Gastrocnemius medialis (tissue), 4 donors: Measurements from ENCODE around the gene C12orf60. TPM values are rescaled to one million over a fixed set of nuclear protein-coding genes. Genes with fewer than 3 reads are reported as not detected.

Experiments used
- ATAC-seq, 2 donors: fragments of 150-250 bp; one replicate each; pipeline ENCODE4 v1.9.1; 2016
- DNase-seq, 2 donors: peaks; one replicate each; pipeline ENCODE4 v3.0.0-alpha.2; 2019
- H3K27ac ChIP-seq, 4 donors: fragments of 200-600 bp; sonication (generic); 1 replicate in 1 of 4; 2 replicates in 3 of 4; pipeline ENCODE4 v1.5.1; 2016 to 2018; ENCODE audit warnings: mild to moderate bottlenecking in 2 of 4, moderate library complexity in 1 of 4
- H3K27me3 ChIP-seq, 3 donors: fragments of 200-600 bp; sonication (generic) in 2 of 3; 1 replicate in 1 of 3; 2 replicates in 2 of 3; pipeline versions ENCODE4 v1.5.1 to v1.6.0; 2016 to 2019; ENCODE audit warnings: mild to moderate bottlenecking in 1 of 3, moderate library complexity in 1 of 3
- H3K36me3 ChIP-seq, 2 donors: fragments of 200-600 bp; sonication (generic) in 1 of 2; one replicate each; pipeline ENCODE4 v1.5.1; 2017 to 2018
- H3K4me1 ChIP-seq, 2 donors: fragments of 200-600 bp; sonication (generic) in 1 of 2; one replicate each; pipeline ENCODE4 v1.5.1; 2016 to 2017; ENCODE audit warnings: mild to moderate bottlenecking in 2 of 2
- H3K4me3 ChIP-seq, 4 donors: fragments of 200-600 bp; sonication (generic) in 3 of 4; 1 replicate in 1 of 4; 2 replicates in 3 of 4; pipeline ENCODE4 v1.5.1; 2016 to 2019; ENCODE audit warnings: mild to moderate bottlenecking in 2 of 4
- H3K9me3 ChIP-seq, 3 donors: fragments of 200-600 bp; sonication (generic) in 2 of 3; 1 replicate in 1 of 3; 2 replicates in 2 of 3; pipeline ENCODE4 v1.5.1; 2016 to 2019
- POLR2A ChIP-seq, 2 donors: fragments of 450-650 bp; IDR thresholded peaks; one replicate each; pipeline ENCODE4 v1.6.1; 2017; ENCODE audit warnings: antibody characterized with exemption in 2 of 2, mild to moderate bottlenecking in 2 of 2, moderate library complexity in 2 of 2
- in situ Hi-C, 4 donors: fragments of 200-750 bp; cut with MboI; loops; one replicate each; pipeline versions ENCODE4 v1.15.0 to v1.8.0; 2017; ENCODE audit warnings: low sequenced_read_pairs in 4 of 4
- intact Hi-C: fragments of 100-400 bp; cut with DNase I; formaldehyde crosslinking; loops from one replicate; pipeline ENCODE4 v1.15.1; 2023; ENCODE audit warnings: low total_unique reads
- total RNA-seq, 4 donors: library from RNA; depleted of rRNA; stranded (reverse); fragments of >200 nt; gene quantifications; one replicate each; pipeline versions ENCODE4 v1.1.0 to v1.2.3, GENCODE V29; 2016
- TF ChIP-seq, protein P1 (sequence below), 5 experiments: fragments of 450-650 bp in 3 of 5; fragments of 200-600 bp in 2 of 5; sonication (generic) in 2 of 5; IDR thresholded peaks in 4 of 5; conservative IDR thresholded peaks in 1 of 5; 1 replicate in 4 of 5; 2 replicates in 1 of 5; pipeline ENCODE4 v1.5.1; 2016 to 2019; ENCODE audit warnings: antibody characterized with exemption in 5 of 5, mild to moderate bottlenecking in 3 of 5, moderate library complexity in 3 of 5

The C12orf60 gene
- total RNA-seq, 4 donors from 2014 or later: 0.33 to 3.8 TPM; not detected in 2

DNA sequence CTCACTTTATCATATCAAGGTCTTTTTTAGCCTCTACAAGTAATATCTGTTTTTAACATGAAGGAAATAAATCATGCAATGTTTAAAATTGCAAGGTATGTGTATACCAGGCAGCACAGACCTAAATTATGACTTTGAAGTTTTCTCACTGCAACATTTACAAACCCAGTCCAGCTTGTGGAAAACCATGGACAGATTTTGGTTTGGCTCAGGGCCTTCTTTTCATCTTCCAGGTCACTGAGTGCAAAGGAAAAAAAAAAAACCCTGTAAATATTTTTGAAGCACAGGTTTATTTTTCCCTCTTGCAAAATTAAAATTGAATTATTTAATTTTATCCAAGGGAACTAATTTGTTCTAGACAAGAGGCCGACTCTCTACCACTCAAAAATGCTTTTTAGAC, 68.4 kb downstream of the C12orf60 start:
- ATAC-seq: no peak
- Histone ChIP-seq H3K4me1 (no peaks in the 10 kb centered on the region), H3K4me3 (no peak overlapping the region), H3K27me3 (no peaks in the 10 kb centered on the region), H3K27ac (no peak overlapping the region), H3K9me3 (no peaks in the 10 kb centered on the region), H3K36me3 (no peaks in the 10 kb centered on the region)
- TF ChIP-seq, protein P1, sequence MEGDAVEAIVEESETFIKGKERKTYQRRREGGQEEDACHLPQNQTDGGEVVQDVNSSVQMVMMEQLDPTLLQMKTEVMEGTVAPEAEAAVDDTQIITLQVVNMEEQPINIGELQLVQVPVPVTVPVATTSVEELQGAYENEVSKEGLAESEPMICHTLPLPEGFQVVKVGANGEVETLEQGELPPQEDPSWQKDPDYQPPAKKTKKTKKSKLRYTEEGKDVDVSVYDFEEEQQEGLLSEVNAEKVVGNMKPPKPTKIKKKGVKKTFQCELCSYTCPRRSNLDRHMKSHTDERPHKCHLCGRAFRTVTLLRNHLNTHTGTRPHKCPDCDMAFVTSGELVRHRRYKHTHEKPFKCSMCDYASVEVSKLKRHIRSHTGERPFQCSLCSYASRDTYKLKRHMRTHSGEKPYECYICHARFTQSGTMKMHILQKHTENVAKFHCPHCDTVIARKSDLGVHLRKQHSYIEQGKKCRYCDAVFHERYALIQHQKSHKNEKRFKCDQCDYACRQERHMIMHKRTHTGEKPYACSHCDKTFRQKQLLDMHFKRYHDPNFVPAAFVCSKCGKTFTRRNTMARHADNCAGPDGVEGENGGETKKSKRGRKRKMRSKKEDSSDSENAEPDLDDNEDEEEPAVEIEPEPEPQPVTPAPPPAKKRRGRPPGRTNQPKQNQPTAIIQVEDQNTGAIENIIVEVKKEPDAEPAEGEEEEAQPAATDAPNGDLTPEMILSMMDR (IDR thresholded peaks at IDR 0.05 in 4 of 5, conservative IDR thresholded peaks at IDR 0.05 in 1 of 5): no peak
- no peak for TF ChIP-seq POLR2A (IDR thresholded peaks at IDR 0.05)
- DNase-seq: no peak
- intact Hi-C loops (no loop called here), in situ Hi-C loops (no loop called here)

DNA sequence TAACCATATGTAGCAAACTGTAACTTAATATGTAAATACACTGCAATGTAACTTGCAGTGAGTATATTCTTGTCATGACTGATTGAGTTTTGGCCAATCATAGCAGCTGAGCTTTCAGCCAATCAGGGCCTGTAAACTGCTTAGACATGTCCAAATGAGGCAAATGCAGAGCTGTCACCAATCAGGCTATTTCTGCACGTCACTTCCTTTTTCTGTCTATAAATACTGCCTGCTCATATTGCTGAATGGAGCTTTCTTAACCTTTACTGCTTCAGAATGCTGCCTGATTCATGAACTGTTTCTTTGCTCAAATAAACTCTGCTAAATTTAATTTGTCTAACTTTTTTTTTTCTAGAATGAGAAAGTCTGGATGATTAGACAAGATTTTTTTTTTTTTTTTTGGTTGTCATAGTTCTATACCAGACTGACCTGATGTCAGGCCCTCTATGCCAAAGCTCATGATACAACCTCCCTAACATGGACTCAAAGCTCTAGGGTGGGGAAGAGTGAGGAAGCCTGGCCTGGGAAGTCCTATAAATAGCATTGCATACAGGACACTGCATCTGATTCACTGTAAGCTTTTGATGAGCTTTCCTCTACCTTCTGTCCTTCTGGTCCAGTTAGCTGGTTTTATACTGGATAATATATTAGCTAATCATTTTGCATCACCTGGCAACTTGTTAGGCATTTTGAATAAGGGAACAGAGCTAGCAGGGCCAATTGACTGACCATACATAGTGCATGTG, 70.1 kb downstream of the C12orf60 start:
- Histone ChIP-seq H3K4me1 (no peaks in the 10 kb centered on the region), H3K9me3 (no peaks in the 10 kb centered on the region), H3K36me3 (no peaks in the 10 kb centered on the region), H3K27me3 (no peaks in the 10 kb centered on the region), H3K27ac (no peak overlapping the region), H3K4me3 (no peak overlapping the region)
- TF ChIP-seq, protein P1 (IDR thresholded peaks at IDR 0.05 in 4 of 5, conservative IDR thresholded peaks at IDR 0.05 in 1 of 5): no peak
- no peak for TF ChIP-seq POLR2A (IDR thresholded peaks at IDR 0.05)
- in situ Hi-C loops (no loop called here), intact Hi-C loops (no loop called here)
- DNase-seq: no peak
- ATAC-seq: no peak

Other genes starting within 250 kb of the C12orf60 start
- gene PLBD1, start 235.8 kb upstream of the C12orf60 start, total RNA-seq: 1 to 10 TPM; 3.0 to 7.1 (median 5.8) TPM
- under 1 TPM in 2 of 4 donors, not detected in 2; 0.09 to 0.17 TPM for gene GUCY2C, start 107.1 kb upstream of the C12orf60 start, total RNA-seq
- gene WBP11, start 192 bp upstream of the C12orf60 start, total RNA-seq: 10 to 100 TPM; 20.2 to 39.5 (median 28.4) TPM
- gene SMCO3, start 10.5 kb downstream of the C12orf60 start, total RNA-seq: under 1 TPM in 1 of 4 donors, not detected in 3; 0.12 TPM
- 1 to 10 TPM in 2 of 4 donors, under 1 TPM in 2; 0.44 to 1.6 (median 1.3) TPM for gene ART4, start 39.9 kb downstream of the C12orf60 start, total RNA-seq
- gene MGP, start 82.2 kb downstream of the C12orf60 start, total RNA-seq: 10 to 100 TPM; 32.4 to 67.3 (median 47.1) TPM
- under 1 TPM in 1 of 4 donors, not detected in 3; 0.42 TPM for gene ERP27, start 134.9 kb downstream of the C12orf60 start, total RNA-seq
- gene ARHGDIB, start 157.9 kb downstream of the C12orf60 start, total RNA-seq: 10 to 100 TPM; 20.6 to 88.6 (median 44.0) TPM
- not detected for gene PDE6H, start 169.4 kb downstream of the C12orf60 start, total RNA-seq